COR-L47 (cell line): Measurements from ENCODE around the gene ABHD17B.

Experiments used
- DNase-seq: peaks from one replicate; lab custom pipeline; 2025; lab: John Stamatoyannopoulos, UW

ABHD17B gene

GRCh38 chr9:71819115-71819739 is 91.8 kb downstream of the ABHD17B start:
- DNase-seq = peak; percentile 34

GRCh38 chr9:71816916-71817451 is 94.0 kb downstream of the ABHD17B start:
- DNase-seq = no peak
